HepG2 (cell line): ENCODE measurements around the gene ZFYVE26. TPM values are rescaled to one million over a fixed set of nuclear protein-coding genes. Genes with fewer than 3 reads are reported as not detected.

ENCODE experiments used
- ATF3 ChIP-seq: sonication (generic); formaldehyde crosslinking; IDR thresholded peaks from 2 replicates; pipeline ENCODE4 v1.4.0; 2020; ENCODE audit warnings: missing genetic modification reagents
- GLMP ChIP-seq: sonication (generic); formaldehyde crosslinking; IDR thresholded peaks from 2 replicates; pipeline ENCODE4 v1.9.0; 2021; ENCODE audit warnings: missing genetic modification reagents, mild to moderate bottlenecking, borderline replicate concordance
- MAFF ChIP-seq: IDR thresholded peaks from 2 replicates; pipeline ENCODE4 v1.6.1; 2011; ENCODE audit warnings: low read depth, low read length, improper control_type of control experiment
- MEF2D ChIP-seq: sonication (generic); formaldehyde crosslinking; IDR thresholded peaks from 2 replicates; pipeline ENCODE4 v1.5.1; 2020; ENCODE audit warnings: mild to moderate bottlenecking, missing genetic modification reagents
- ONECUT2 ChIP-seq: sonication (generic); formaldehyde crosslinking; IDR thresholded peaks from 2 replicates; pipeline ENCODE4 v1.4.0; 2020; ENCODE audit warnings: missing genetic modification reagents
- SMC3 ChIP-seq: IDR thresholded peaks from 2 replicates; pipeline ENCODE4 v1.6.1; 2011; ENCODE audit warnings: low read length, improper control_type of control experiment
- SNAPC5 ChIP-seq: sonication (generic); formaldehyde crosslinking; IDR thresholded peaks from 2 replicates; pipeline ENCODE4 v1.8.1; 2023; ENCODE audit warnings: mild to moderate bottlenecking, missing genetic modification reagents, borderline replicate concordance
- TAF15 ChIP-seq: fragments of 200-400 bp; formaldehyde crosslinking; IDR thresholded peaks from one replicate; pipeline ENCODE4 v1.6.1; 2018; ENCODE audit warnings: mild to moderate bottlenecking, low read depth, low read length; ENCODE audit not compliant: poor library complexity, severe bottlenecking
- ZBTB40 ChIP-seq, 2 experiments: fragments of 450-650 bp in 1 of 2; sonication (generic) in 1 of 2; formaldehyde crosslinking in 1 of 2; IDR thresholded peaks; 2 replicates each; pipeline versions ENCODE4 v1.6.1 to v1.8.0; 2016 to 2022; ENCODE audit warnings: antibody characterized with exemption in 1 of 2, mild to moderate bottlenecking in 1 of 2, missing genetic modification reagents in 1 of 2
- ZNF143 ChIP-seq: sonication (generic); formaldehyde crosslinking; IDR thresholded peaks from 2 replicates; pipeline ENCODE4 v1.4.0; 2020; ENCODE audit warnings: missing genetic modification reagents
- ZNF609 ChIP-seq: sonication (generic); formaldehyde crosslinking; IDR thresholded peaks from 2 replicates; pipeline ENCODE4 v1.4.0; 2020; ENCODE audit warnings: mild to moderate bottlenecking, missing genetic modification reagents, borderline replicate concordance
- polyA plus RNA-seq, 8 experiments: library from polyadenylated mRNA; depleted of rRNA in 3 of 8; stranded (reverse) in 7 of 8; unstranded in 1 of 8; fragments of >200 nt; fragmentation: Illumina TruSeq in 4 of 8; extraction: Trizol in 4 of 8; gene quantifications; 2 replicates each; pipeline versions ENCODE4 v1.2.1 to v1.2.3, GENCODE V29; 2011 to 2016; ENCODE audit warnings: low read depth in 4 of 8, missing spikeins in 1 of 8, mixed read lengths in 1 of 8; ENCODE audit not compliant: insufficient read depth in 1 of 8
- total RNA-seq, 5 experiments: library from RNA; depleted of rRNA; stranded (reverse); fragments of >200 nt; fragmentation: Illumina TruSeq; extraction: Trizol; gene quantifications; 2 replicates each; pipeline ENCODE4 v1.2.3, GENCODE V29; 2016; ENCODE audit warnings: low read depth in 1 of 5

Gene ZFYVE26
- total and polyA plus RNA-seq, 2 of the 13 experiments (the other 11 are each of a cell fraction or from before 2014, with no cell fraction given), result 13.6 to 16.4 TPM

DNA sequence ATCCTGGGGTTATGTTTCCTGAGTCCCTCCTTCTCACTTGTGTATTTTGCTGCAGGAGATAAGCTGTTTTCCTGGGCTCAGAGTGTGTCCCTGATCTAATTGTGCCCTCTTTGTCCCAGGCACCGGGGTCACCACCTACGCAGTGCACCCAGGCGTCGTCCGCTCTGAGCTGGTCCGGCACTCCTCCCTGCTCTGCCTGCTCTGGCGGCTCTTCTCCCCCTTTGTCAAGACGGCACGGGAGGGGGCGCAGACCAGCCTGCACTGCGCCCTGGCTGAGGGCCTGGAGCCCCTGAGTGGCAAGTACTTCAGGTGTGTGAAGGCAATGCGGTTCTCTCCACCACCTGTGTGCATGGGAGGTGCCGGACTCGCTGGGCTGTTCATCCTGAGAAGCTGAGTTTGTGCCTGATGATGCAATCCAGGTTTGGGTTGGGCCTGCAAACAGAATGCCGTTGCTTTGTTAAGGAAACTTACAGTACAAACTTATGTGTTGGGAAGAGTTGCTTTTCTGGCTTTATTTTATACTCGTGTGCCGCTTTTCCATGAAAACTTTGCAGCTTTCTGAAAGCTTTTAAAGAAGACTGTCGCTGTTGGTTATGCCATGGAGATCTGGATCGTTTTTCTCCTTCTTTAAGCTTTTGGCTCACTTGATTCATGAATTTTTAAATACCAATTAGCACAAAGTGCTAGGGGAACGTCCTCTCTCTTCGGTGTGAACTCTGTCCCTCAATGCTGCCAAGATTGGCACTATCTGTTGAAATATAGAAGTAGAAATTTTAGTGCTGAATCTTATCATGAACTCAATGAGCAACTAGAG, 87.1 kb downstream of the ZFYVE26 start (continued):
- TF ChIP-seq ZBTB40 (IDR thresholded peaks at IDR 0.05) (no peak), ZBTB40 (CRISPR knock-in tag; IDR thresholded peaks at IDR 0.05) (0 out of 2 replicates have a peak, but pooled peaks have one; percentile 59), MAFF (no peak), SMC3 (no peak), MEF2D (CRISPR knock-in tag) (peak; percentile 54; the same call in 1 of the 2 replicates), TAF15 (no peak), SNAPC5 (no peak), GLMP (CRISPR knock-in tag) (no peak), ZNF609 (CRISPR knock-in tag) (no peak), ONECUT2 (no peak), ZNF143 (peak; percentile 51; the same call in 1 of the 2 replicates), ATF3 (CRISPR knock-in tag) (peak; percentile 96)
